Spleen (tissue), 13 donors: ENCODE results near the gene NME9. TPM values are rescaled to one million over a fixed set of nuclear protein-coding genes. Genes with fewer than 3 reads are reported as not detected.
"Not testable (repeated sequence)": the region's sequence is repeated elsewhere in the genome, so short reads cannot be mapped to it uniquely, and the experiment has no call there.

ENCODE experiments used
- DNase-seq: peaks from one replicate; pipeline ENCODE4 v3.0.0-alpha.2; 2020
- H3K27ac ChIP-seq, 8 donors: fragments of 200-600 bp; sonication (generic) in 7 of 8; 1 replicate in 4 of 8; 2 replicates in 4 of 8; pipeline versions ENCODE4 v1.5.0 to v1.8.0; 2016 to 2021; ENCODE audit warnings: inconsistent platforms in 4 of 8, mild to moderate bottlenecking in 4 of 8, moderate library complexity in 1 of 8
- H3K27me3 ChIP-seq, 7 donors: fragments of 200-600 bp; sonication (generic) in 6 of 7; replicated peaks in 1 of 7; 1 replicate in 4 of 7; 2 replicates in 3 of 7; pipeline versions ENCODE4 v1.5.0 to v1.8.0; 2016 to 2021; ENCODE audit warnings: inconsistent platforms in 3 of 7, mild to moderate bottlenecking in 1 of 7
- H3K36me3 ChIP-seq, 6 donors: fragments of 200-600 bp; sonication (generic) in 5 of 6; 1 replicate in 4 of 6; 2 replicates in 2 of 6; pipeline versions ENCODE4 v1.5.0 to v1.8.0; 2016 to 2021; ENCODE audit warnings: inconsistent platforms in 2 of 6
- H3K4me1 ChIP-seq, 6 donors: fragments of 200-600 bp; sonication (generic) in 5 of 6; 1 replicate in 3 of 6; 2 replicates in 3 of 6; pipeline versions ENCODE4 v1.5.0 to v1.8.0; 2016 to 2021; ENCODE audit warnings: inconsistent platforms in 3 of 6
- H3K4me3 ChIP-seq, 8 donors: fragments of 200-600 bp; sonication (generic) in 7 of 8; 1 replicate in 4 of 8; 2 replicates in 4 of 8; pipeline versions ENCODE4 v1.5.0 to v1.8.0; 2016 to 2021; ENCODE audit warnings: inconsistent platforms in 4 of 8, mild to moderate bottlenecking in 4 of 8, moderate library complexity in 2 of 8
- H3K9me3 ChIP-seq, 8 donors: fragments of 200-600 bp; sonication (generic) in 7 of 8; 1 replicate in 4 of 8; 2 replicates in 4 of 8; pipeline versions ENCODE4 v1.5.0 to v1.8.0; 2016 to 2021; ENCODE audit warnings: inconsistent platforms in 4 of 8
- POLR2A ChIP-seq, 3 donors: fragments of 450-650 bp; IDR thresholded peaks; one replicate each; pipeline ENCODE4 v1.5.1; 2017; ENCODE audit warnings: antibody characterized with exemption in 3 of 3, mild to moderate bottlenecking in 1 of 3
- POLR2AphosphoS5 ChIP-seq, 3 donors: sonication (generic); formaldehyde crosslinking; IDR thresholded peaks; one replicate each; pipeline ENCODE4 v1.5.1; 2017; ENCODE audit warnings: antibody characterized with exemption in 3 of 3
- WGBS, 5 donors: extraction: QIAGEN DNeasy Blood & Tissue Kit in 3 of 5; methylation state at CpG; one replicate each; pipeline versions ENCODE4 v1.1.5 to v1.1.7; 2013 to 2018; 5-methylcytosine and 5-hydroxymethylcytosine counted together
- intact Hi-C: fragments of 100-400 bp; cut with DNase I; formaldehyde crosslinking; loops from one replicate; pipeline ENCODE4 v1.15.0; 2023; ENCODE audit warnings: low total_unique reads
- long read RNA-seq, 2 donors: transcript quantifications; one replicate each; lab custom pipeline, GENCODE V29; 2026
- polyA plus RNA-seq, 3 donors: library from polyadenylated mRNA; stranded (reverse); fragments of 200-250 nt; gene quantifications; one replicate each; pipeline ENCODE4 v1.2.1, GENCODE V29; 2013
- total RNA-seq, 7 donors: library from RNA; depleted of rRNA in 3 of 7; stranded (reverse); fragments of >200 nt in 3 of 7; fragmentation: NEBNext Ultra II Directional in 4 of 7; extraction: Animal tissue kit (Norgen Biotek cat#: 25700) in 4 of 7; gene quantifications; one replicate each; pipeline versions ENCODE4 v1.1.0 to v1.2.1, GENCODE V29; 2016 to 2021
- TF ChIP-seq, protein P1 (sequence below), 11 experiments: fragments of 200-600 bp in 7 of 11; fragments of 450-650 bp in 4 of 11; sonication (generic) in 4 of 11; IDR thresholded peaks in 8 of 11; conservative IDR thresholded peaks in 3 of 11; 1 replicate in 7 of 11; 2 replicates in 4 of 11; pipeline versions ENCODE4 v1.4.0 to v1.8.0; 2016 to 2021; ENCODE audit warnings: antibody characterized with exemption in 11 of 11, inconsistent platforms in 4 of 11, mild to moderate bottlenecking in 1 of 11
- donor health status: healthy with polysubstance abuse.
- donor health status: DM: no; HTN: no; CAD: no; lungs with moderate emphysema.
- donor health status: DM: no; HTN: no; CAD: no.
- donor health status: Bipolar disorder and iron deficiency.
- donor health status: healthy.
- donor health status: DM: no; HTN: no; CAD: no.
- donor health status: DM: yes; HTN: yes; CAD: no.

Gene NME9
- total RNA-seq (1 to 10 TPM in 1 of 7 donors, under 1 TPM in 3, not detected in 3; 0.37 to 4.1 (median 0.54) TPM), polyA plus RNA-seq (under 1 TPM in 2 of 3 donors, not detected in 1; 0.14 to 0.16 TPM)
- long read RNA-seq, donor 1, result 0 reads
- long read RNA-seq, donor 2, result 0 reads

- H3K9me3 ChIP-seq, result no peaks in the 10 kb centered on the region
- no peaks in the 10 kb centered on the region for H3K36me3 ChIP-seq
- H3K4me3 ChIP-seq, result peak within 1 kb of the TSS; percentile 60 to 84 (median 68)
- intact Hi-C loops, result no loop called here
- peaks cover 0 to 4% (median 0%) of the 10 kb centered on the region in 7 donors for H3K27me3 ChIP-seq
- peak within 1 kb of the TSS in 7 of 8 donors; percentile 4 to 73 (median 60) for H3K27ac ChIP-seq
- TF ChIP-seq POLR2AphosphoS5 (IDR thresholded peaks at IDR 0.05) (peak; percentile 45 to 81 (median 74)), POLR2A (IDR thresholded peaks at IDR 0.05) (no peak)
- TF ChIP-seq, protein P1, sequence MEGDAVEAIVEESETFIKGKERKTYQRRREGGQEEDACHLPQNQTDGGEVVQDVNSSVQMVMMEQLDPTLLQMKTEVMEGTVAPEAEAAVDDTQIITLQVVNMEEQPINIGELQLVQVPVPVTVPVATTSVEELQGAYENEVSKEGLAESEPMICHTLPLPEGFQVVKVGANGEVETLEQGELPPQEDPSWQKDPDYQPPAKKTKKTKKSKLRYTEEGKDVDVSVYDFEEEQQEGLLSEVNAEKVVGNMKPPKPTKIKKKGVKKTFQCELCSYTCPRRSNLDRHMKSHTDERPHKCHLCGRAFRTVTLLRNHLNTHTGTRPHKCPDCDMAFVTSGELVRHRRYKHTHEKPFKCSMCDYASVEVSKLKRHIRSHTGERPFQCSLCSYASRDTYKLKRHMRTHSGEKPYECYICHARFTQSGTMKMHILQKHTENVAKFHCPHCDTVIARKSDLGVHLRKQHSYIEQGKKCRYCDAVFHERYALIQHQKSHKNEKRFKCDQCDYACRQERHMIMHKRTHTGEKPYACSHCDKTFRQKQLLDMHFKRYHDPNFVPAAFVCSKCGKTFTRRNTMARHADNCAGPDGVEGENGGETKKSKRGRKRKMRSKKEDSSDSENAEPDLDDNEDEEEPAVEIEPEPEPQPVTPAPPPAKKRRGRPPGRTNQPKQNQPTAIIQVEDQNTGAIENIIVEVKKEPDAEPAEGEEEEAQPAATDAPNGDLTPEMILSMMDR (IDR thresholded peaks at IDR 0.05 in 8 of 11, conservative IDR thresholded peaks at IDR 0.05 in 3 of 11), result peak in 10 of 11 experiments; percentile 26 to 69 (median 50)
- peaks cover 8 to 21% (median 17%) of the 10 kb centered on the region in 6 donors for H3K4me1 ChIP-seq
- peak; percentile 96 for DNase-seq
- WGBS, 5 donors, result 0 to 2% (median 1%) methylated on average over 25 to 62 of the region's 62 CpGs
These were observed at the start of gene NME9 for GRCh38 chr3:138329127-138329983. Gene NME9 (minus strand): TSS chr3:138329851. CDS start chr3:138329335, 516 bp downstream.

GRCh38 chr3:138378990-138379389, 49.3 kb upstream of the NME9 start:
- H3K27ac ChIP-seq, result no peak overlapping the region
- intact Hi-C loops, result no loop called here
- no peak for DNase-seq
- peaks cover 0 to 6% (median 0%) of the 10 kb centered on the region in 8 donors for H3K9me3 ChIP-seq
- no peaks in the 10 kb centered on the region for H3K36me3 ChIP-seq
- peaks cover 0 to 23% (median 10%) of the 10 kb centered on the region in 6 donors for H3K4me1 ChIP-seq
- no peak overlapping the region for H3K4me3 ChIP-seq
- H3K27me3 ChIP-seq, result peaks cover 0 to 54% (median 0%) of the 10 kb centered on the region in 7 donors
- no peak for TF ChIP-seq POLR2AphosphoS5 (IDR thresholded peaks at IDR 0.05)
- TF ChIP-seq POLR2A (IDR thresholded peaks at IDR 0.05), result no peak
- TF ChIP-seq, protein P1 (IDR thresholded peaks at IDR 0.05 in 8 of 11, conservative IDR thresholded peaks at IDR 0.05 in 3 of 11), result no peak
- WGBS, 5 donors, result 88 to 95% (median 93%) methylated on average over 1 of the region's 1 CpG

DNA sequence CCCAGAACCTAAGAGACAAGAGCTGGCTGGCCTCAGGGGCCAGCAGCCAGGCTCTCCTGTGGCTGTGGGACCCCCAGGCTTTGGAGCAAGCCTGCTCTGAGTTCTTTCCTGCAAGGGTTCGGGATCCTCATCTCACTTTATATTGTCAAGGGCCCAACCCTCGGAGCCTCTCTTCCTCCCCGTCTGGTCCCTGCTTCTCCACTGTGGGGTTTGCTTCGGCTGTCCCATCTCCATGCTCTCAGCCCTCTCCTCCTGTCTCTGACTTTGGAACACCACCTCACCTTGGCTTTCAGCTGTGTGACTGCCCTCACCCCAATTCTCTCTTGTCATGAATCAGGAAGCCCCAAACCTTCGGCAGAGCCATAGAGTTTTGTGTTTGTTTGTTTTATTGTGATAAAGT, 48.7 kb upstream of the NME9 start:
- Histone ChIP-seq H3K36me3 (no peaks in the 10 kb centered on the region), H3K4me1 (peaks cover 0 to 23% (median 10%) of the 10 kb centered on the region in 6 donors), H3K9me3 (peaks cover 0 to 7% (median 0%) of the 10 kb centered on the region in 8 donors), H3K27ac (no peak overlapping the region), H3K27me3 (peaks cover 0 to 54% (median 0%) of the 10 kb centered on the region in 7 donors), H3K4me3 (no peak overlapping the region)
- TF ChIP-seq POLR2A (IDR thresholded peaks at IDR 0.05) (no peak), POLR2AphosphoS5 (IDR thresholded peaks at IDR 0.05) (no peak)
- TF ChIP-seq, protein P1 (IDR thresholded peaks at IDR 0.05 in 8 of 11, conservative IDR thresholded peaks at IDR 0.05 in 3 of 11), result no peak
- DNase-seq, result peak; percentile 44
- 90 to 96% (median 95%) methylated on average over 5 of the region's 5 CpGs for WGBS, 5 donors
- intact Hi-C loops, result no loop called here

GRCh38 chr3:138377804-138378203, 48.2 kb upstream of the NME9 start:
- intact Hi-C loops, result no loop called here
- no peak overlapping the region for H3K4me3 ChIP-seq
- no peak overlapping the region for H3K27ac ChIP-seq
- TF ChIP-seq, protein P1 (IDR thresholded peaks at IDR 0.05 in 8 of 11, conservative IDR thresholded peaks at IDR 0.05 in 3 of 11), result no peak
- TF ChIP-seq POLR2A (IDR thresholded peaks at IDR 0.05) (no peak), POLR2AphosphoS5 (IDR thresholded peaks at IDR 0.05) (no peak)
- no peak for DNase-seq
- peaks cover 0 to 54% (median 0%) of the 10 kb centered on the region in 7 donors for H3K27me3 ChIP-seq
- WGBS, 5 donors, result 74 to 94% (median 88%) methylated on average over 5 of the region's 5 CpGs
- H3K9me3 ChIP-seq, result peaks cover 0 to 7% (median 0%) of the 10 kb centered on the region in 8 donors
- H3K4me1 ChIP-seq, result peaks cover 0 to 23% (median 8%) of the 10 kb centered on the region in 6 donors
- H3K36me3 ChIP-seq, result no peaks in the 10 kb centered on the region

- intact Hi-C loops, result not testable (repeated sequence)
- DNase-seq, result peak; percentile 53
These were observed 47.6 kb upstream of the NME9 start for GRCh38 chr3:138377212-138377611.

More at GRCh38 chr3:138377212-138377611, 47.6 kb upstream of the NME9 start:
- H3K27ac ChIP-seq, H3K4me3 ChIP-seq, H3K36me3 ChIP-seq, H3K9me3 ChIP-seq: not testable (repeated sequence)
- H3K4me1 ChIP-seq, result peaks cover 0 to 19% (median 4%) of the 10 kb centered on the region in 6 donors
- 89 to 96% (median 93%) methylated on average over 11 of the region's 11 CpGs for WGBS, 5 donors
- H3K27me3 ChIP-seq, result peaks cover 0 to 54% (median 0%) of the 10 kb centered on the region in 7 donors
